HG02943 (cell line): ENCODE results near the gene GRAMD4.

Experiments used
- ATAC-seq: cut with Tn5 transposase; IDR thresholded peaks from one replicate; pipeline ENCODE4 v1.9.1; 2021; ENCODE audit warnings: mild to moderate bottlenecking, low read depth, moderate library complexity; ENCODE audit not compliant: unreplicated experiment

GRAMD4 gene

GRCh38 chr22:46682011-46682731 lies 62.0 kb downstream of the GRAMD4 start:
- ATAC-seq = no peak

GRCh38 chr22:46684706-46685105 lies 64.5 kb downstream of the GRAMD4 start:
- ATAC-seq = no peak

GRCh38 chr22:46686221-46687047 lies 66.2 kb downstream of the GRAMD4 start:
- no peak for ATAC-seq

GRCh38 chr22:46687048-46687444 lies 66.9 kb downstream of the GRAMD4 start:
- no peak for ATAC-seq

- no peak for ATAC-seq
These were observed 67.3 kb downstream of the GRAMD4 start for GRCh38 chr22:46687460-46687859.

- ATAC-seq = no peak
These were observed 68.8 kb downstream of the GRAMD4 start for GRCh38 chr22:46688949-46689348.

GRCh38 chr22:46690146-46690545 lies 70.0 kb downstream of the GRAMD4 start:
- no peak for ATAC-seq

- no peak for ATAC-seq
These were observed 71.4 kb downstream of the GRAMD4 start for GRCh38 chr22:46691571-46691970.

- ATAC-seq = no peak
These were observed 73.6 kb downstream of the GRAMD4 start for GRCh38 chr22:46693634-46694415.

GRCh38 chr22:46694416-46695170 lies 74.4 kb downstream of the GRAMD4 start:
- no peak for ATAC-seq

GRCh38 chr22:46695346-46696228 lies 75.4 kb downstream of the GRAMD4 start:
- no peak for ATAC-seq

GRCh38 chr22:46696229-46696518 lies 76.0 kb downstream of the GRAMD4 start:
- no peak for ATAC-seq

- no peak for ATAC-seq
These were observed 76.4 kb downstream of the GRAMD4 start for GRCh38 chr22:46696614-46697013.

- no peak for ATAC-seq
These were observed 77.8 kb downstream of the GRAMD4 start for GRCh38 chr22:46697811-46698515.

GRCh38 chr22:46699091-46699490 lies 78.9 kb downstream of the GRAMD4 start:
- no peak for ATAC-seq

GRCh38 chr22:46701262-46701661 lies 81.1 kb downstream of the GRAMD4 start:
- no peak for ATAC-seq

GRCh38 chr22:46703171-46703995 lies 83.2 kb downstream of the GRAMD4 start:
- ATAC-seq = no peak

GRCh38 chr22:46703996-46704370 lies 83.8 kb downstream of the GRAMD4 start:
- no peak for ATAC-seq
